ENCODE results near the gene ARHGEF16.

ARHGEF16 gene

GRCh38 chr1:3515272-3515671 is 60.8 kb downstream of the ARHGEF16 start:
- DNase-seq (ENCODE audit: low read depth) = no peak
- TF ChIP-seq, protein P1, sequence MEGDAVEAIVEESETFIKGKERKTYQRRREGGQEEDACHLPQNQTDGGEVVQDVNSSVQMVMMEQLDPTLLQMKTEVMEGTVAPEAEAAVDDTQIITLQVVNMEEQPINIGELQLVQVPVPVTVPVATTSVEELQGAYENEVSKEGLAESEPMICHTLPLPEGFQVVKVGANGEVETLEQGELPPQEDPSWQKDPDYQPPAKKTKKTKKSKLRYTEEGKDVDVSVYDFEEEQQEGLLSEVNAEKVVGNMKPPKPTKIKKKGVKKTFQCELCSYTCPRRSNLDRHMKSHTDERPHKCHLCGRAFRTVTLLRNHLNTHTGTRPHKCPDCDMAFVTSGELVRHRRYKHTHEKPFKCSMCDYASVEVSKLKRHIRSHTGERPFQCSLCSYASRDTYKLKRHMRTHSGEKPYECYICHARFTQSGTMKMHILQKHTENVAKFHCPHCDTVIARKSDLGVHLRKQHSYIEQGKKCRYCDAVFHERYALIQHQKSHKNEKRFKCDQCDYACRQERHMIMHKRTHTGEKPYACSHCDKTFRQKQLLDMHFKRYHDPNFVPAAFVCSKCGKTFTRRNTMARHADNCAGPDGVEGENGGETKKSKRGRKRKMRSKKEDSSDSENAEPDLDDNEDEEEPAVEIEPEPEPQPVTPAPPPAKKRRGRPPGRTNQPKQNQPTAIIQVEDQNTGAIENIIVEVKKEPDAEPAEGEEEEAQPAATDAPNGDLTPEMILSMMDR (IDR thresholded peaks at IDR 0.05; ENCODE audit: low read length, missing control alignments) = no peak
- no peak overlapping the region for H3K4me3 ChIP-seq (replicated peaks; ENCODE audit: low read depth, low read length)

- H3K4me3 ChIP-seq (replicated peaks; ENCODE audit: low read depth, low read length) = no peak overlapping the region
- no peak for DNase-seq (ENCODE audit: low read depth)
- TF ChIP-seq, protein P1 (IDR thresholded peaks at IDR 0.05; ENCODE audit: low read length, missing control alignments) = no peak
These were observed 61.5 kb downstream of the ARHGEF16 start for GRCh38 chr1:3515774-3516480.

DNA sequence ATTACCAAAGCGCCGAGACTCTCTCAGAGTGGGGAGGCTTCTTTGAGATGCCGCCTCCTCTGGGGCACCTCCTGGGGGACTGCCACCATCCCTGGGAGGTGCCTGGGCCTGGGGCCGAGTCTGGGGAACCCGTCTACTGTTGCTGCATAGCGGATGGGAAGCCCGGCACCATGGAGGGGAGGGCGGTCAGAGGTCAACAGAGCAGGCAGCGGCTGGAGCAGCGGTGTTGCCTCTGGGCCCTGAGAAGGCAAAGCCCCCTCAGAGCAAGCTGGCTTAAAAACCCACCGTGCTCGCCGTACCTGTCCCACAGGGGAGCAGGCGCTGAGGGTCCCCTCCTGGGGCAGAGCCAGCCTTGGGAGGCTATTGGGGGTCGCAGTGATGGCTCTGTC is 62.0 kb downstream of the ARHGEF16 start:
- TF ChIP-seq, protein P1 (IDR thresholded peaks at IDR 0.05; ENCODE audit: low read length, missing control alignments) = no peak
- H3K4me3 ChIP-seq (replicated peaks; ENCODE audit: low read depth, low read length) = no peak overlapping the region
- no peak for DNase-seq (ENCODE audit: low read depth)

DNA sequence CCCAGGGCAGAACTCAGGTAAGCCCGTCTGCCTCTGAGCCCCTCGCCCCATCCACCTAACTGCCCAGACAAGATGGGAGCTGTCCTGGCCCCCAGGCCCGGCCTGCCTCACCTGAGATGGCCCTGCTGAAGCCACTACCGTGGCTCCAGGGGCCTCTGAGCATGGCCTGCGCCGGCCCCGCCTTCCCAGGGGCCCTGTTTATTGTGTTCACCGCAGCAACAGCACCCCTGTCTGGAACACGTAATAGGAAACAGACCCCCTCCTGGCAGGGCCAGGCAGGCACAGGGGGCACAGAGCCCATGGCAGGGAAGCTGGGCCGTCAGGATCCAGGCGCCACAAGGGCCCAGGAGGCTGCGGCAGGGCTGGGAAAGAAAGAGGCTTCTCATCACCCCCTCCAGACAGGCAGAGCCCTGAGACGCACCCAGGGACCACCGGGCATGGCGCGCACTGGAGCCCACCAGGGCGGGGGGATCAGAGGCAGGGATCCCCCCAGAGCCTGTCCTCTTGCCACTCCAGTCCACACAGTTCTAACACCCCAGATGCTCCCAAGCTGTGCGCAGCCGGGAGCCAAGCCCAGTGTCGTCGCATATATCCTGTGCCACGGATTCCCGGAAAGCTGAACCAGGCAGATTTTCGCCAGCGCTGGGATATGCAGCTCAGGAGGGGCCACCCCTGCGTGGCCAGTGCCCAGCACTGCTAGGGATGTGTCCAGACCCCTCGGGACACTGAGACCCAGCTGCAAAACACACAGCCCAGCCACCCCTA is 62.6 kb downstream of the ARHGEF16 start:
- H3K4me3 ChIP-seq (replicated peaks; ENCODE audit: low read depth, low read length) = no peak overlapping the region
- TF ChIP-seq, protein P1 (IDR thresholded peaks at IDR 0.05; ENCODE audit: low read length, missing control alignments) = no peak
- DNase-seq (ENCODE audit: low read depth) = no peak

DNA sequence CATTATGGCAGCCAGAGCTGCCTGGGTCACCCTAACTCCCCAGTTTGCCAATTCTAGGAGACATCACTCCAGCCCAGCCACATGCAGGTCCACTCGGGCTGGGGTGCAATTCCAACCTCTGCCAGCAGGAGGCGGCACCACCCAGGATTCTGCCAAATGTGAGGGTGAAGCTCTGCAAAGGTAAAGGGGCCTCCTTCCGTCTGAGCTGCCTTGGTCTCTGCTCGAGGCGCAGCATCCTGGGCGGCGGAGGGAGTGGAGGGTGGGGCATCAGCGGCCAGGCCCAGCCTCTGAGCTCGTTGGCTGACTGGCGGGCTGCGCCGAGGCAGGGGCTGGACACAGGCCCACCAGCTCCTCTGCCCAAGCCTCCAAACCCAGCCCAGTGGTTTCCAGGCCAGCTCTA is 63.8 kb downstream of the ARHGEF16 start:
- H3K4me3 ChIP-seq (replicated peaks; ENCODE audit: low read depth, low read length) = no peak overlapping the region
- TF ChIP-seq, protein P1 (IDR thresholded peaks at IDR 0.05; ENCODE audit: low read length, missing control alignments) = peak; percentile 66
- no peak for DNase-seq (ENCODE audit: low read depth)

- DNase-seq (ENCODE audit: low read depth) = no peak
- H3K4me3 ChIP-seq (replicated peaks; ENCODE audit: low read depth, low read length) = no peak overlapping the region
- TF ChIP-seq, protein P1 (IDR thresholded peaks at IDR 0.05; ENCODE audit: low read length, missing control alignments) = no peak
These were observed 64.3 kb downstream of the ARHGEF16 start for GRCh38 chr1:3518756-3519155.

All from fibroblast of pulmonary artery (primary cell).